Hematopoietic multipotent progenitor cell treated with erythropoietin and hydrocortisone succinate and interleukin-3 and kit ligand, for 17 days (in vitro differentiated cells): ENCODE results near the gene IFITM2.
"Not testable (repeated sequence)": the region's sequence is repeated elsewhere in the genome, so short reads cannot be mapped to it uniquely, and the experiment has no call there.

ENCODE experiments used
- DNase-seq: peaks from one replicate; pipeline ENCODE4 v3.0.0-alpha.2; 2015; ENCODE audit warnings: low spot score

The IFITM2 gene

DNA sequence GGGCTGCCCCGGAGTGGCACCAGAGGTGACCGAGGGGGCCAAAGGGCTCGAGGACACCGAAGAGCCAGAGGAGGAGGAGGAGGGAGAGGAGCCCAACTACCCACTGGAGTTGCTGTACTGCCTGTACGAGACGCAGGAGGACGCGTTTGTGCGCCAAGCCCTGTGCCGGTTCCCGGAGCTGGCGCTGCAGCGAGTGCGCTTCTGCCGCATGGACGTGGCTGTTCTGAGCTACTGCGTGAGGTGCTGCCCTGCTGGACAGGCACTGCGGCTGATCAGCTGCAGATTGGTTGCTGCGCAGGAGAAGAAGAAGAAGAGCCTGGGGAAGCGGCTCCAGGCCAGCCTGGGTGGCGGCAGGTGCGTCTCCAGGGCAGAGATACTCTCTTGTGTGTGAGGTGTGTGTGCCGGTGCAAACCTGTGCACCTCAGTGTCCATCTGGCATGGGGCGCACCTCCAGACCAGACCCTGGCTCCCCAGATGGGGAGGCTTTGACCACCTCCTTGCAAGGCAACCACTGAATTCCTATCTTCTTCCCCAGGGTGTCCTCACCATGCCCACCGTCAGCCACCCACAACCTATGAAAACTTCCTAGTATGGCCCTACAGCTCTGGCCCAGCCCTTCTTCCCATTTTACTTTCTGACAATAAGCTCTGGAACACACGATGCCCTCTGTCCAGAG, 26.0 kb upstream of the IFITM2 start:
- DNase-seq = no peak

- DNase-seq = no peak
Observed at GRCh38 chr11:282171-282570, 25.4 kb upstream of the IFITM2 start.

DNA sequence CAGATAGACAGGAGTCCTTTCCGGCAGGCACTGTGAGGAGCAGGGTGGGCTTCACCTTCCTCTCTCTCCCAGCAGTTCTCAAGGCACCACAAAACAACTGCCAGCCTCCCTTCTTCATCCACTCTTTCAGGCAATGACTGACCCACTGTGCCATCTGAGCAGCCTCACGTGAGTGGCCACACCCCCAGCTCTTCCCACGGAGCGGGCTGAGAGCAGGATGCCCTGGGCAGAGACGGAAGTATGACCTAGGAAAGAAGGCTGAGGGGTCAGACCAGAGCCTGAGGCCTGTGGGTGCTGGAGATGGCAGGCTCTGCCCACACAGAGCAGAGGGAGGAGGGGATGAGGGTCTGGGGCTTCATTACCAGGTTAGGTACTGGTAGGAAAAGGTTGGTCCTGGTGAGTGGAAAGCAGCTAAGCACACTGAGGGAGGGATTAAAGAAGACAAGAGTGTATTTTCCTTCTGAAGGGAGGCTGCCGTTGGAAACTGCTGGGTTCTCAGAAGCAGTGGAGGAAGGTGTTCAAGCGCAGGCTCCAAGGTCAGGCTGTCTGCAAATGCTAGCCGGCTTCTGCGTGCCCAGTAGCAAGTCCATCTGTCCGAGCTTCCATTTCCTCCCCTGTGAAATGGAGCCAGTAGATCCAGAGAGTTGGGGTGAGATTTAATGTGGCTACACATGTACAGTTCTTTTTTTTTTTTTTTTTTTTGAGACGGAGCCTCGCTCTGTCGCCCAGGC, 24.8 kb upstream of the IFITM2 start:
- DNase-seq = no peak

- DNase-seq = no peak
Observed at GRCh38 chr11:283405-284104, 24.1 kb upstream of the IFITM2 start.

- no peak for DNase-seq
Observed at GRCh38 chr11:284105-285020, 23.3 kb upstream of the IFITM2 start.

DNA sequence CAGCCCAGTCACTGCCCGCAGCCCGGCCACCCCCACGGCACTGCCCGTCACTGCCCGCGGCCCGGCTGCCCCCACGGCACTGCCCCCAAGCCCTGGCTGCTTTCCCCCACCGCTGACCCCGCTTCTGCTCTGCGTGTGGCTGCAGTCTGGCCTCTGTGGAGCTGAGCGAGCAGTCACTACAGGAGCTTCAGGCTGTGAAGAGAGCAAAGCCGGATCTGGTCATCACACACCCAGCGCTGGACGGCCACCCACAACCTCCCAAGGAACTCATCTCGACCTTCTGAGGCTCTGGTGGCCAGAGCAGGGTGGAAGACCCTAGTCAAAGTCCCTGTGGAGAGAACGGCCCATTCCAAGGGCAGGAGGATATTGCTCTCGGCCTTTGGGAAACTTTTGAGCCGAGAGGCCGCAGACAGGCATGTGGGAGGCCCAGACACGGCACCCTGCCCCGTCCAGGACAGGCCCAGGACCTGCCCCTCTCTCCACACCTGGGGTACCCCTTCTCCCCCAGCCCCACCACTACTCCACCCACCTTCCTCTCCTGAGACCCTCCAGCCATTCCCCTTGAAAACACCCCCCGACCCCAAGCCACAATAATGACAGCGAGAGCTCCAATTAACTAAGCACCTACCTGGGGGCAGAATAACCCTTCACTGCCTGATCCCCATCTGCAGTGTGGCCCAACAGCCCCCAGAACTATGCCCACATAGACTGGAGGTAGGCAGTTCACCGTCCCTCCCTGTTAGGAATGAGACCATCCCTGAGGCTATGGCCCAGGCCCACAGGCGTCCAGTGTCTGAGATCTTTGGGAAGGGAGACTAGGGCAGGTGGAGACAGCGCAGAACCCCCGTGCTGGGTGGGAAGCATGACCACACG, 22.4 kb upstream of the IFITM2 start:
- DNase-seq = no peak

DNA sequence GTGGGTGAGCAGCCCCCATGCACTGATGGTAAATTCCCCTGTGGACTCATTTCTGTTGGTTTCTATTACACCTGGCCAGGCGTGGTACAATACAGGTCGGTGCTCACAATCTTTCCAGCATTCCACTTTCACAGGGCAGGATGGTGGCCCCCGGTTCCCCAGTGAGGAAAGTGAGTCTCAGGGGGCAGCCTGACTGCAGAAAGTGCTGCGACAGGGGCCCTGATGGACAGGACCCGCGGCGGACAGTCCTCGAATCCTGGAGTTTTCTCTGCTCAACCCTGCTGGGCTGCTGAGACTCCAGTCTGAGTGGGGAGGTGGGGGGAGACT, 21.8 kb upstream of the IFITM2 start:
- DNase-seq = no peak

DNA sequence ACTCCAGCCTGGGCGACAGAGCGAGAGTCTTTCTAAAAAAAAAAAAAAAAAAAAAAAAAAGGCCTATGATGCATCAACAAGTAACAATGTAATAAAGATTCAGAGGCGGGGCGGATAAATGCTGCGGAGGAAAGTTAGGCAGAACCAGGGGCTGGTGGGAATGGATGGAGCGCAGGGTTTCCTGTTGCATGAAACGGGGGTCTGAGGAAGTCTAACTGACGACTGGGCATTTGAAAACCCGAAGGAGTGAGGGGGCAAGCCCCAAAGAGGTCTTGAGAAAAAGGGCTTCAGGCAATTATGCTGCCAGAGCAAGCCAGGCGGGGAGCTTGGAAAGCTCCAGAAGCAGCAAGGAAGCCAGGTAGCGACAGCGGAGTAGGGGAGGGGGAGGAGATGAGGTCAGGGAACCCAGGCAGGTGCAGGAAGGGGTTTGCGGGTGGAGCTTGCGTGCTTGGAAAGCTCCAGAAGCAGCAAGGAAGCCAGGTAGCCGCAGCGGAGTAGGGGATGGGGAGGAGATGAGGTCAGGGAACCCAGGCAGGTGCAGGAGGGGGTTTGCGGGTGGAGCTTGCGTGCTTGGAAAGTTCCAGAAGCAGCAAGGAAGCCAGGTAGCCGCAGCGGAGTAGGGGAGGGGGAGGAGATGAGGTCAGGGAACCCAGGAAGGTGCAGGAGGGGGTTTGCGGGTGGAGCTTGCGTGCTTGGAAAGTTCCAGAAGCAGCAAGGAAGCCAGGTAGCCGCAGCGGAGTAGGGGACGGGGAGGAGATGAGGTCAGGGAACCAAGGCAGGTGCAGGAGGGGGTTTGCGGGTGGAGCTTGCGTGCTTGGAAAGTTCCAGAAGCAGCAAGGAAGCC, 20.4 kb upstream of the IFITM2 start:
- not testable (repeated sequence) for DNase-seq

DNA sequence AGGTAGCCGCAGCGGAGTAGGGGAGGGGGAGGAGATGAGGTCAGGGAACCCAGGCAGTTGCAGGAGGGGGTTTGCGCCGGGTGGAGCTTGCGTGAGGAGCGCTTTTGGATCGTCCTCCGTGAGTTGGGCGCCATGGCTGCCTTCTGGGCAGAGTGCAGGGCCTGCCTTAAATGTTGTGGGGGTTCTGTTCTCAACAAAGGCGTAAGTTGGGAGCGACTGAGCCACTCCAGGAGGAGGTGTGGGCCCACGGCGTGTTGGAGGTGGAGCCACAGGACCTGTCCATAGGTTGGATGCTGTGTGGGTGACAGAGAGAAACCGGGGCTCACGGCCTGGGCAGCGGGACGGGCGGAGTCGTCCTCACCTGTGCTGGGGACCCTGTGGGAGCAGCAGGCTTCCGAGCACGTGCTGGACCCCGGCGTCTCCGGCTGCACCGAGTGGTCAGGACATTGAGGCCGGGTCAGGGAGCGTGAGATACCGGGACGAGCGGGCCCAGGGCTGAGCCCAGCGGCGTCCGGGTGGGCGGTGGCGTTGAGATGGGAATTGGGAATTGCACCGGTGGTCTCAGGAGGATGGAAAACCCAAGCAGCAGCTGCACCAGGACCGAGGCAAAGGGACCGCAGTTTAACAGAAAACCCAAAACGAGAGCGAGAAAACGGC, 19.7 kb upstream of the IFITM2 start:
- no peak for DNase-seq

DNA sequence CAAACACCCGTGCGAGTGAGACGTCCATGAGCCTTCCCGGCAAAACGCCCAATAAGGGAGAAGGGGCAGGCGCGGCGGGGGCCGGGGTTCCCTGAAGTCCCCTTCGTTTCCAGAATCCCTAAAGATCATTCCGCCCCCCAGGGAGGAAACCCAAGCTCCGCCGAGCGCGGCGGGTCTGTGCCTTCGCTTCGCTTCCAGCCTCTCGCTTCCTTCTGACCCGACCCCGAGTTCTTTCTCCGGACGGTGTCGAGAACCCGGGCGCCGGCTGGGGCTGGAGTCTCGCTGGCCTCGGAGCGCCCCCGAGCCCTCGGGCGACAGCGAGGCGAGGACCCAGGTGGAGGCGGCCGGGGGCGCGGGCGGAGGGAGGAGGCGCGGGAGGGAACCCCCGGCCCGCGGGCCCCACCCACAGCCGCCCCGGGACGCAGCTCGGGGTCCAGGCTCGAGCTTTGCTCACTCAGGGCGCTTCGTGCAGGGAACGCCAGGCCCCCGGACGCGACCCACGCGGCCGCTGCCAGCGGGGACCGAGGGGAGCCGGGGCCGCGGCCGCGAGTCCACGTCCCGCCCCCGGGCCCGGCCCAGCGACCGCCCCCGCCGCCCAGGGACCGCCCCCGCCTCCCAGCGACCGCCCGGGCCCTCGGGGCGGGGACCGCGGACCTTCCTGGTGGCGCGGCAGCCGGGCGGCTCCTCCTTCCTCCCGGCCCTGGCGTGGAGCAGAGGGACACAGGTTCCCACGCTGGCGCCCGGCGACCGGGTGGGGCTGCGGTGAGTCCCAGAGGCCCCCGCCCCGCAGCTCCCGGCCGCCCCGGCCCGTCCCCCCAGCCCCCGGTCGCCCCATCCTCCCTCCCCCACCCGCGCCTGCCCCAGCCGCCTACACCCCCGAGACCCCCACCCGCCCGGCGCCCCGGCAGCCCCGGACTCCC, 18.9 kb upstream of the IFITM2 start, which contains the start of gene PGGHG:
Gene PGGHG, plus strand, starts transcription at position 649 of the 920 bp plus-strand sequence. CDS start 691 bp downstream, outside the sequence.
- DNase-seq = no peak

DNA sequence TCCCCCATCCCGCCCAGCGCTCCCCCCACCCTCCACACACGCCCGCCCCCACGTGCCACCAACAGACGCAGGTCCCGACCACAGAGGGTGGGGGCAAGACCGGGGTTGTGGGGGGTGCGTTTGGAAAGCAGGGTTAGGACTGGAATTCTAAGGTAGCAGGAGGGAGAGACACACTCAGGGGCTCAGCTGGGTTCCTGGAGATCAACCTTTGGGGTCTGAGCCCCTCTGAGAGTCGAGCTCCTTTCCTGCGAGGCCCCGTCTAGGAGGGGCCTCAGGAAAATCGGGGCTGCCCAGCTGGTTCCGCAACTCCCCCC, 18.3 kb upstream of the IFITM2 start:
- DNase-seq = no peak

DNA sequence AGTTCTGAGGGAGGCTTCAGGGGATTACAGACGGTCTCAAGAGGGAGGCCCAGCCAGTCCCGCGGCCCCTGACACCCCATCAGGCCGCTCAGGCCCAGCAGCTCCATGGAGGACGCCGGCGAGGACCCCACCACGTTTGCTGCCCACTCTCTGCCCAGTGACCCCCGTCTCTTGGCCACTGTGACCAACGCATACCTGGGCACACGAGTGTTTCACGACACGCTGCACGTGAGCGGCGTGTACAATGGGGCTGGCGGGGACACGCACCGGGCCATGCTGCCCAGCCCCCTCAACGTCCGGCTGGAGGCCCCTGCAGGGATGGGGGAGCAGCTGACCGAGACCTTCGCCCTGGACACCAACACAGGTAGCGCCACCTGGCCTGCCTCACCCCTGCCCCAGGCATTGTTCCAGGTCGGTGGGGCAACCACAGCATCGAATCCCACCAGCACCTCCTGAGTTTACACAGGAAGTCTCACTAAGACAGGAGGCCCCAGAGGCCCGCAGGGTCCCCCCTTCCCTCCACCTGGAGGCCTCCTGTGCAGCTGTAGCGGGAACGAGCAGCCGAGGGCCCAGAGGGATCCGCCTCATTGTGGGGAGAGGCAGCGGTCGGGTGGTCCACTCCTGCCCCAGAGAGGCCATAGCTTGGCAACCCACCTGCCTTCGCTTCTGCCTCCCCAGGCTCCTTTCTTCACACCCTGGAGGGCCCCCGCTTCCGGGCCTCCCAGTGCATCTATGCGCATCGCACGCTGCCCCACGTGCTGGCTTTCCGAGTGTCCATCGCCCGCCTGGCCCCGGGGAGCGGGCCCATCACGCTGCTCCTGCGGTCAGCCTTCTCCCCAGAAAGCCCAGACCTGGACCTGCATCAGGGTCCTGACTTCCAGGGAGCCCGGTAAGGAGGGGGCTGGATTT, 17.6 kb upstream of the IFITM2 start:
- no peak for DNase-seq

DNA sequence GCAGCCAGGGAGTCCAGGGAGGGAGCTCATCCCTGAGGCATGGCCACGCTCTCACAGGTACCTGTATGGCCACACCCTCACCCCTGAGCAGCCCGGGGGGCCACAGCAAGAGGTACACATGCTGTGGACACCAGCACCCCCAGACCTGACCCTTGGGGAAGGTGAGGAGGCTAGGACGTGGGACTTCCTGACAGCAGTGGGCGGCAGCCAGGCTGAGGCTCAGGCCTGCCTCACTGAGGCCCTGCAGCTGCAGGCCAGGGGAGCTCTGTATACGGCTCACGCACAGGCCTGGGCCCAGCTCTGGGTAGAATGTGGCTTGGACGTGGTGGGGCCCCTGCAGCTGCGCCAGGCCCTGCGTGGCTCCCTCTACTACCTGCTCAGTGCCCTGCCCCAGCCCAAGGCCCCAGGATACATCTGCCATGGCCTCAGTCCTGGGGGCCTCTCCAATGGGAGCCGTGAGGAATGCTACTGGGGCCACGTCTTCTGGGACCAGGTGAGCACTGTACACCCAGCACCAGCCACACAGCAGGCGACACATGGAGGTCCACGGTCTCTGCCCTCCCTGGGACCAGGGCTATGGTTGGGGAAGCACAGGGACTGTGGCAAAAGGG, 16.9 kb upstream of the IFITM2 start:
- no peak for DNase-seq

- DNase-seq = no peak
Observed at GRCh38 chr11:291281-292210, 16.1 kb upstream of the IFITM2 start.

GRCh38 chr11:292211-293121, 15.2 kb upstream of the IFITM2 start:
- no peak for DNase-seq
